ENCODE measurements around the gene CDS2.

- no peak for TF ChIP-seq CTCF (IDR thresholded peaks at IDR 0.05)
- no peak for TF ChIP-seq POLR2A (IDR thresholded peaks at IDR 0.05)
- no peak for TF ChIP-seq EP300 (IDR thresholded peaks at IDR 0.05)
- TF ChIP-seq POLR2AphosphoS5 (IDR thresholded peaks at IDR 0.05): no peak
Measured at GRCh38 chr20:5155404-5155803, 28.6 kb downstream of the CDS2 start.

Measured in stomach (tissue), 4 donors.